Measurements from ENCODE around the gene JARID2.

- TF ChIP-seq CTCF (IDR thresholded peaks at IDR 0.05; ENCODE audit: insufficient read depth, low read depth, low read length) (no peak), EZH2 (IDR thresholded peaks at IDR 0.05; ENCODE audit: insufficient read depth, low read length) (no peak)
Observed at GRCh38 chr6:15481390-15482291, 235.8 kb downstream of the JARID2 start.
